Mammary epithelial cell (primary cell): ENCODE measurements around the gene ANKS1B.

Source experiments
- CTCF ChIP-seq, 2 donors: IDR thresholded peaks in 1 of 2; conservative IDR thresholded peaks in 1 of 2; 2 replicates each; pipeline ENCODE4 v1.5.1; 2011 to 2012; ENCODE audit warnings: inconsistent platforms in 2 of 2, low read length in 2 of 2, mild to moderate bottlenecking in 2 of 2, control low read depth in 1 of 2, low read depth in 1 of 2; ENCODE audit not compliant: insufficient read depth in 1 of 2; ENCODE audit errors: extremely low read depth in 1 of 2
- EZH2 ChIP-seq: IDR thresholded peaks from 2 replicates; pipeline ENCODE4 v1.6.1; 2012; ENCODE audit warnings: low read length, inconsistent platforms, borderline replicate concordance

GRCh38 chr12:99066726-99067125, 918.0 kb downstream of the ANKS1B start:
- no peak for TF ChIP-seq CTCF (conservative IDR thresholded peaks at IDR 0.05 in 1 of 2, IDR thresholded peaks at IDR 0.05 in 1 of 2; ENCODE audit: extremely low read depth in 1 of 2, insufficient read depth in 1 of 2, low read depth in 1 of 2, low read length in 2 of 2)
- TF ChIP-seq EZH2: no peak
